CD4-positive, alpha-beta T cell treated with Interleukin-12 subunit alpha and Interleukin-12 subunit beta, for 1 hour (primary cell): ENCODE results near the gene PLXNB1.
"Not testable (repeated sequence)": the region's sequence is repeated elsewhere in the genome, so short reads cannot be mapped to it uniquely, and the experiment has no call there.

ENCODE experiments used
- DNase-seq: peaks from one replicate; pipeline ENCODE4 v3.0.0-alpha.2; 2020

The PLXNB1 gene

GRCh38 chr3:48465237-48465530 lies 35.3 kb upstream of the PLXNB1 start:
- DNase-seq = no peak

GRCh38 chr3:48464713-48465221 lies 34.9 kb upstream of the PLXNB1 start:
- no peak for DNase-seq

- no peak for DNase-seq
Measured at GRCh38 chr3:48463703-48464102, 33.8 kb upstream of the PLXNB1 start.

- not testable (repeated sequence) for DNase-seq
Measured at GRCh38 chr3:48461767-48462166, 31.9 kb upstream of the PLXNB1 start.

GRCh38 chr3:48460517-48460902 lies 30.6 kb upstream of the PLXNB1 start:
- no peak for DNase-seq

GRCh38 chr3:48459773-48460516 lies 30.1 kb upstream of the PLXNB1 start:
- DNase-seq = no peak

- no peak for DNase-seq
Measured at GRCh38 chr3:48459331-48459730, 29.4 kb upstream of the PLXNB1 start.

GRCh38 chr3:48456456-48456855 lies 26.6 kb upstream of the PLXNB1 start:
- DNase-seq = no peak

- no peak for DNase-seq
Measured at GRCh38 chr3:48451270-48451669, 21.4 kb upstream of the PLXNB1 start.

- DNase-seq = peak; percentile 89
Measured at GRCh38 chr3:48446425-48447193, 16.7 kb upstream of the PLXNB1 start, which contains the start of gene ATRIP. ATRIP (plus strand) TSS chr3:48446737; CDS start chr3:48446846, 109 bp downstream.

- DNase-seq = no peak
Measured at GRCh38 chr3:48446043-48446424, 16.1 kb upstream of the PLXNB1 start.

- no peak for DNase-seq
Measured at GRCh38 chr3:48445277-48445882, 15.5 kb upstream of the PLXNB1 start.

- DNase-seq = no peak
Measured at GRCh38 chr3:48441940-48442339, 12.1 kb upstream of the PLXNB1 start.

- peak; percentile 25 for DNase-seq
Measured at GRCh38 chr3:48440590-48440958, 10.7 kb upstream of the PLXNB1 start.

- peak; percentile 98 for DNase-seq
Measured at GRCh38 chr3:48439820-48440589, 10.1 kb upstream of the PLXNB1 start, which contains the start of the genes CCDC51 and TMA7. CCDC51 (minus strand) TSS chr3:48440119; CDS start chr3:48435128, 4,991 bp downstream. TMA7 (plus strand) TSS chr3:48440257; CDS start chr3:48440297, 40 bp downstream.

GRCh38 chr3:48437812-48438211 lies 7.9 kb upstream of the PLXNB1 start:
- DNase-seq = no peak

GRCh38 chr3:48436855-48437254 lies 7.0 kb upstream of the PLXNB1 start:
- DNase-seq = no peak

- no peak for DNase-seq
Measured at GRCh38 chr3:48436477-48436787, 6.5 kb upstream of the PLXNB1 start.

- peak; percentile 89 for DNase-seq
Measured at GRCh38 chr3:48435774-48436476, 6.0 kb upstream of the PLXNB1 start.

- no peak for DNase-seq
Measured at GRCh38 chr3:48435223-48435595, 5.3 kb upstream of the PLXNB1 start.

GRCh38 chr3:48434591-48435222 lies 4.8 kb upstream of the PLXNB1 start:
- no peak for DNase-seq
